GM12875 (cell line): ENCODE results near the gene FAXC.
A peak's percentile ranks its signal among the peaks of the same experiment; 100 is the strongest.

Experiments used
- H3K4me3 ChIP-seq: one replicate; pipeline ENCODE4 v1.5.1; 2011; ENCODE audit warnings: low read depth, low read length, control low read depth
- TF ChIP-seq, protein P1 (sequence below): IDR thresholded peaks from 2 replicates; pipeline ENCODE4 v1.5.1; 2011; ENCODE audit warnings: low read depth, mild to moderate bottlenecking, control low read depth, inconsistent platforms, low read length, moderate library complexity, borderline replicate concordance; ENCODE audit not compliant: insufficient read depth

Gene FAXC

DNA sequence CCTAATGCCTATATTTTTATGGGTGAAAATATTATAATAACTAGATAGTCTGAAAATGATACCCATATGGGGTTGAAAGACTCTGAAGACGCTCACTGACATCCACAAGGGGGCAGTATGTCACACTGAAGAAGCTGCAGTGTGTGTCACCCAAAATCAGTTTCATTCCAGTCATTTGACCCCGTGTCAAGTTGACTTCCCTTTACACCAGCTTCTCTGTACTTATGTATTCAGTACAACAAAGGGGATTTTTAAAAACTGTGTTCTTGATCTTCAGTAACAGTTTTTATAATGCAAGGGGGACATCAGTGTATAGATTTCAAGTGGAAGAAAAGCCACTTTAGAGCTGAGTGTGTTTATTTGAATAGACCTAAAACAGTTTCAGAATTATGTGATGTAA is 19.3 kb downstream of the FAXC start:
- TF ChIP-seq, protein P1, sequence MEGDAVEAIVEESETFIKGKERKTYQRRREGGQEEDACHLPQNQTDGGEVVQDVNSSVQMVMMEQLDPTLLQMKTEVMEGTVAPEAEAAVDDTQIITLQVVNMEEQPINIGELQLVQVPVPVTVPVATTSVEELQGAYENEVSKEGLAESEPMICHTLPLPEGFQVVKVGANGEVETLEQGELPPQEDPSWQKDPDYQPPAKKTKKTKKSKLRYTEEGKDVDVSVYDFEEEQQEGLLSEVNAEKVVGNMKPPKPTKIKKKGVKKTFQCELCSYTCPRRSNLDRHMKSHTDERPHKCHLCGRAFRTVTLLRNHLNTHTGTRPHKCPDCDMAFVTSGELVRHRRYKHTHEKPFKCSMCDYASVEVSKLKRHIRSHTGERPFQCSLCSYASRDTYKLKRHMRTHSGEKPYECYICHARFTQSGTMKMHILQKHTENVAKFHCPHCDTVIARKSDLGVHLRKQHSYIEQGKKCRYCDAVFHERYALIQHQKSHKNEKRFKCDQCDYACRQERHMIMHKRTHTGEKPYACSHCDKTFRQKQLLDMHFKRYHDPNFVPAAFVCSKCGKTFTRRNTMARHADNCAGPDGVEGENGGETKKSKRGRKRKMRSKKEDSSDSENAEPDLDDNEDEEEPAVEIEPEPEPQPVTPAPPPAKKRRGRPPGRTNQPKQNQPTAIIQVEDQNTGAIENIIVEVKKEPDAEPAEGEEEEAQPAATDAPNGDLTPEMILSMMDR, result peak; percentile 71; the same call in 1 of the 2 replicates
- H3K4me3 ChIP-seq, result no peak overlapping the region

- no peak overlapping the region for H3K4me3 ChIP-seq
- TF ChIP-seq, protein P1, result no peak
Observed at GRCh38 chr6:99324996-99325395, 24.5 kb downstream of the FAXC start.

GRCh38 chr6:99318566-99318965 is 30.9 kb downstream of the FAXC start:
- TF ChIP-seq, protein P1, result no peak
- H3K4me3 ChIP-seq, result no peak overlapping the region

DNA sequence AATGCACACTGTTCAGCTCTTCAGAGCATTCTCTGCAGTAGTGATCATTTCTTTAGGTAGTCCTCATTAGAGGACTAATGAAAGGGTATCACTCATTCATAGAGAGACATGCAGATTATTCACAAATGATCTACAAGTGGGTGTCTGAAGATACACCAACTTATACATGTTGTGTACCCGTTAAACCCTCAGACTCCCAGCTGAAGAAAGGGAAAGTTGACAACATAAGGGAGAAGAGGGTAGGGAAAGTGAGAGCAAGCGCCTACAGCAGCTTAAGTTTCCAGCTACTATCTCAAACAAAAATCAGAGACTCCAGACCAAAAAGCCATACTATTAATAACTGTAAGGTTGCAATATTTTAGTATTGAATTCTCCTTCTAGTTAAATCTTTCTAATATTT is 37.1 kb downstream of the FAXC start:
- TF ChIP-seq, protein P1, result no peak

DNA sequence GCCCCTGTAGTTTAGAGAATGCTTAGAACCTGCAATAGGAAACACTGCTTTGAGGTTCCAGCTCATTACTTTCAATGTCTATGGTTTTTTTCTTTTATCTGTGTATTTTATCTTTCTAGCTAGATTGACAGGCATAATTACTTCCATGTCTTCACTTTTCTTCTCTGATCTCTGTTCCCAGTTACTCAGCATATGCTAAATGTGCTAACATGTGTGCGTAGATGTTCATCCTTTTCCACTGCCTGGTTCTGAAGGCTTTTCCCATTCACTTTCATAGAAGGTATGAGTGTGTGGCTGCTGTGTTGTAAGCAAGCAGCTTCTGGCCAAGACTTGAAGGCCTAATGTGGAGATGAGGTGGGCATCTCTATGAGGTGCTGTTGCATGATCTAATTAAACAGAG is 38.9 kb downstream of the FAXC start:
- H3K4me3 ChIP-seq, result no peak overlapping the region
- TF ChIP-seq, protein P1, result no peak

More for the DNA sequence above, 37.1 kb downstream of the FAXC start:
- no peak overlapping the region for H3K4me3 ChIP-seq

GRCh38 chr6:99309557-99309956 is 39.9 kb downstream of the FAXC start:
- H3K4me3 ChIP-seq, result no peak overlapping the region
- TF ChIP-seq, protein P1, result no peak

- TF ChIP-seq, protein P1, result no peak
- H3K4me3 ChIP-seq, result no peak overlapping the region
Observed at GRCh38 chr6:99308788-99309187, 40.7 kb downstream of the FAXC start.
